Stromal cell of bone marrow (primary cell): ENCODE measurements around the gene ME1.
A peak's percentile ranks its signal among the peaks of the same experiment; 100 is the strongest.
"Not testable (repeated sequence)": the region's sequence is repeated elsewhere in the genome, so short reads cannot be mapped to it uniquely, and the experiment has no call there.

Experiments used
- DNase-seq: peaks from one replicate; pipeline ENCODE4 v3.0.0-alpha.2; 2012; ENCODE audit warnings: low read depth

Gene ME1

GRCh38 chr6:83430611-83431544, at the start of gene ME1:
TSS of gene ME1 (minus strand) at chr6:83431051. CDS start at chr6:83430954, 97 bp downstream.
- DNase-seq, result peak; percentile 40

GRCh38 chr6:83480470-83480869, 49.6 kb upstream of the ME1 start:
- no peak for DNase-seq

- no peak for DNase-seq
Observed at GRCh38 chr6:83479389-83479788, 48.5 kb upstream of the ME1 start.

GRCh38 chr6:83476971-83477370, 46.1 kb upstream of the ME1 start:
- no peak for DNase-seq

- DNase-seq, result no peak
Observed at GRCh38 chr6:83474309-83474708, 43.5 kb upstream of the ME1 start.

GRCh38 chr6:83472767-83473166, 41.9 kb upstream of the ME1 start:
- DNase-seq, result no peak

- DNase-seq, result no peak
Observed at GRCh38 chr6:83470587-83470986, 39.7 kb upstream of the ME1 start.

GRCh38 chr6:83470001-83470400, 39.1 kb upstream of the ME1 start:
- no peak for DNase-seq

- DNase-seq, result no peak
Observed at GRCh38 chr6:83467620-83468036, 36.8 kb upstream of the ME1 start.

- DNase-seq, result no peak
Observed at GRCh38 chr6:83466328-83466727, 35.5 kb upstream of the ME1 start.

- DNase-seq, result no peak
Observed at GRCh38 chr6:83464381-83465140, 33.7 kb upstream of the ME1 start.

GRCh38 chr6:83463886-83464285, 33.0 kb upstream of the ME1 start:
- no peak for DNase-seq

- no peak for DNase-seq
Observed at GRCh38 chr6:83462524-83462923, 31.7 kb upstream of the ME1 start.

- no peak for DNase-seq
Observed at GRCh38 chr6:83461438-83461837, 30.6 kb upstream of the ME1 start.

- DNase-seq, result no peak
Observed at GRCh38 chr6:83459663-83460062, 28.8 kb upstream of the ME1 start.

- not testable (repeated sequence) for DNase-seq
Observed at GRCh38 chr6:83450015-83450414, 19.2 kb upstream of the ME1 start.

- DNase-seq, result not testable (repeated sequence)
Observed at GRCh38 chr6:83444086-83444699, 13.3 kb upstream of the ME1 start.

GRCh38 chr6:83443516-83443915, 12.7 kb upstream of the ME1 start:
- no peak for DNase-seq

- DNase-seq, result peak; percentile 59
Observed at GRCh38 chr6:83442752-83443151, 11.9 kb upstream of the ME1 start.

- DNase-seq, result no peak
Observed at GRCh38 chr6:83439201-83439600, 8.3 kb upstream of the ME1 start.

GRCh38 chr6:83436674-83437073, 5.8 kb upstream of the ME1 start:
- DNase-seq, result no peak

- DNase-seq, result no peak
Observed at GRCh38 chr6:83433177-83433576, 2.3 kb upstream of the ME1 start.

- DNase-seq, result no peak
Observed at GRCh38 chr6:83432636-83433035, 1.8 kb upstream of the ME1 start.
